22Rv1 (cell line): ENCODE data around the gene AATF.

Source experiments
- ZFX ChIP-seq: fragments of 450-650 bp; IDR thresholded peaks from 2 replicates; pipeline ENCODE4 v1.6.1; 2017; ENCODE audit warnings: antibody characterized with exemption, borderline replicate concordance
- TF ChIP-seq, protein P1 (sequence below): fragments of 450-650 bp; IDR thresholded peaks from 2 replicates; pipeline ENCODE4 v1.5.1; 2017; ENCODE audit warnings: mild to moderate bottlenecking

DNA sequence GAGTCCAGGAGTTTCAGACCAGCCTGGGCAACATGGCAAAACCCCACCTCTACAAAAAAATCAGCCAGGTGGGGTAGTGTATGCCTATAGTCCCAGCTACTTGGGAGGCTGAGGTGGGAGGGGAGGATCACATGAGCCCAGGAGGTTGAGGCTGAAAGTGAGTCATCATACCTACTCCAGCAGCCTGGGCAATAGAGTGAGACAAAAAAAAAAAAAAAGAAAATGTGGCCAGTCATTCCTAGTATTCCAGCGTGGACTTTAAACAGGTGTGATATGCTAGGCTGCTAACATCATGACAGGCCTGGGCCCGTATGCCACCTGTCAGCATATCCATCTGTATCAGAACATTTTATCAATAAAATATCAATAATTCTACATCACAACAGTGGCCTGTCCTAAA is 143.3 kb downstream of the AATF start:
- TF ChIP-seq, protein P1, sequence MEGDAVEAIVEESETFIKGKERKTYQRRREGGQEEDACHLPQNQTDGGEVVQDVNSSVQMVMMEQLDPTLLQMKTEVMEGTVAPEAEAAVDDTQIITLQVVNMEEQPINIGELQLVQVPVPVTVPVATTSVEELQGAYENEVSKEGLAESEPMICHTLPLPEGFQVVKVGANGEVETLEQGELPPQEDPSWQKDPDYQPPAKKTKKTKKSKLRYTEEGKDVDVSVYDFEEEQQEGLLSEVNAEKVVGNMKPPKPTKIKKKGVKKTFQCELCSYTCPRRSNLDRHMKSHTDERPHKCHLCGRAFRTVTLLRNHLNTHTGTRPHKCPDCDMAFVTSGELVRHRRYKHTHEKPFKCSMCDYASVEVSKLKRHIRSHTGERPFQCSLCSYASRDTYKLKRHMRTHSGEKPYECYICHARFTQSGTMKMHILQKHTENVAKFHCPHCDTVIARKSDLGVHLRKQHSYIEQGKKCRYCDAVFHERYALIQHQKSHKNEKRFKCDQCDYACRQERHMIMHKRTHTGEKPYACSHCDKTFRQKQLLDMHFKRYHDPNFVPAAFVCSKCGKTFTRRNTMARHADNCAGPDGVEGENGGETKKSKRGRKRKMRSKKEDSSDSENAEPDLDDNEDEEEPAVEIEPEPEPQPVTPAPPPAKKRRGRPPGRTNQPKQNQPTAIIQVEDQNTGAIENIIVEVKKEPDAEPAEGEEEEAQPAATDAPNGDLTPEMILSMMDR = no peak
- no peak for TF ChIP-seq ZFX
